Measurements from ENCODE around the gene STRA6. TPM values are rescaled to one million over a fixed set of nuclear protein-coding genes. Genes with fewer than 3 reads are reported as not detected.

Gene STRA6
- total and polyA plus RNA-seq, 2 of the 8 experiments (the other 6 are each of a cell fraction or from before 2014, with no cell fraction given): 9.3 to 14.5 TPM

DNA sequence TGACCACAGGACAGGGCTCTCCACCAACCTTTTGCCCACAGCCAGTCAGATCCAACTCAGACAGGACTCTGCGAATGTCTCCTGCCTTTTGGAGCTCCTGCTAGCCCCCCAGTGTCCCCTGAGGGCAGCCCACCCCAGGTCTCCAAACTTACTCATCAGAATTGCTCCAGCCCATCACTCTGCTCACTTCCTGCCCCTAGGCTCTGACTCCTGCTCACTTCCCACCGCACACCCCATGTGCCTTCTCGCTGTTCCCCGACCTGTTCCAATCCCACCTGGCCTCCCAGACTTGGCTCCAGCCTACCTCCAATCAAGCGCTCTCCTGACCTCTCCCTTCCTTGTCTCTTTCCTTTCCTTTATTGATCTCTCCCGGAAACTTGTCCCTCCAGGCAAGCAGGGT, 5.9 kb upstream of the STRA6 start:
- H3K9me3 ChIP-seq (ENCODE audit: insufficient read depth in 2 of 2, low read depth in 1 of 2, low read length in 1 of 2): no peaks in the 10 kb centered on the region
- H3K79me1 ChIP-seq (ENCODE audit: low read depth, low read length): no peaks in the 10 kb centered on the region
- peak overlapping the region; percentile 97; the same call in 1 of the 2 replicates for H2AK5ac ChIP-seq (ENCODE audit: low read depth, low read length)
- ChIA-PET POLR2A (ENCODE audit: partially characterized antibody) (interaction anchor here (0.5 to 5.9 kb wide), 8 partner anchors 8 to 86 kb away, joined by 3 to 38 read pairs (median 4); no protein-coding TSS in a partner anchor), CTCF (ENCODE audit: partially characterized antibody) (interaction anchor here (0.9 to 2.9 kb wide), 13 partner anchors 9 to 115 kb away, joined by 3 to 14 read pairs (median 4); partner anchors contain the start of gene ISLR2)
- no peaks in the 10 kb centered on the region for H4K20me1 ChIP-seq (replicated peaks in 1 of 2; ENCODE audit: control insufficient read depth in 1 of 2, insufficient read depth in 2 of 2, low read length in 2 of 2)
- no peak for FAIRE-seq
- no peak overlapping the region for H3K9ac ChIP-seq (replicated peaks in 1 of 4; ENCODE audit: extremely low read depth in 1 of 4, low read depth in 3 of 4, low read length in 3 of 4)
- H3K4me2 ChIP-seq (ENCODE audit: insufficient read depth in 1 of 2, low read depth in 2 of 2, low read length in 2 of 2): peak overlapping the region; percentile 24 to 40; a peak in 3 of 4 replicates
- H3K4ac ChIP-seq (replicated peaks; ENCODE audit: insufficient read length, low read depth, low read length): peak overlapping the region; percentile 72
- H3K23me2 ChIP-seq (ENCODE audit: low read depth, low read length): no peaks in the 10 kb centered on the region; the same call in 1 of the 2 replicates
- peak overlapping the region; percentile 87 for H2BK120ac ChIP-seq (replicated peaks; ENCODE audit: low read depth, low read length)
- no peak overlapping the region for H3K14ac ChIP-seq (ENCODE audit: insufficient read length)
- no peak overlapping the region for H2AFZ ChIP-seq (ENCODE audit: low read length)
- WGBS, 2 experiments (ENCODE audit: extremely low coverage in 1 of 2, insufficient coverage in 1 of 2, insufficient read length in 1 of 2, insufficient replicate concordance in 2 of 2, low coverage in 1 of 2, low lambda C conversion rate in 2 of 2, missing lambda C conversion rate in 1 of 2): 63% methylated on average over 6 of the region's 6 CpGs; no CpG with 5 or more reads in 1 of the 2 experiments
- H2BK5ac ChIP-seq (ENCODE audit: low read depth, low read length): peak overlapping the region; percentile 91; the same call in 1 of the 2 replicates
- peak overlapping the region; percentile 61 for H3K18ac ChIP-seq (ENCODE audit: extremely low read depth, low read length)
- no peaks in the 10 kb centered on the region for H3K36me3 ChIP-seq (ENCODE audit: control insufficient read depth in 2 of 4, insufficient read depth in 4 of 4, low read length in 3 of 4)
- no peak overlapping the region for H3K56ac ChIP-seq (replicated peaks; ENCODE audit: insufficient read length, low read depth, low read length)
- TF ChIP-seq SIN3A (conservative IDR thresholded peaks at IDR 0.05 in 1 of 2, IDR thresholded peaks at IDR 0.05 in 1 of 2; ENCODE audit: low read depth in 1 of 2, low read length in 2 of 2): no peak
- TF ChIP-seq, protein P1, sequence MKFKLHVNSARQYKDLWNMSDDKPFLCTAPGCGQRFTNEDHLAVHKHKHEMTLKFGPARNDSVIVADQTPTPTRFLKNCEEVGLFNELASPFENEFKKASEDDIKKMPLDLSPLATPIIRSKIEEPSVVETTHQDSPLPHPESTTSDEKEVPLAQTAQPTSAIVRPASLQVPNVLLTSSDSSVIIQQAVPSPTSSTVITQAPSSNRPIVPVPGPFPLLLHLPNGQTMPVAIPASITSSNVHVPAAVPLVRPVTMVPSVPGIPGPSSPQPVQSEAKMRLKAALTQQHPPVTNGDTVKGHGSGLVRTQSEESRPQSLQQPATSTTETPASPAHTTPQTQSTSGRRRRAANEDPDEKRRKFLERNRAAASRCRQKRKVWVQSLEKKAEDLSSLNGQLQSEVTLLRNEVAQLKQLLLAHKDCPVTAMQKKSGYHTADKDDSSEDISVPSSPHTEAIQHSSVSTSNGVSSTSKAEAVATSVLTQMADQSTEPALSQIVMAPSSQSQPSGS (IDR thresholded peaks at IDR 0.05; ENCODE audit: low read length): no peak
- TF ChIP-seq, protein P2, sequence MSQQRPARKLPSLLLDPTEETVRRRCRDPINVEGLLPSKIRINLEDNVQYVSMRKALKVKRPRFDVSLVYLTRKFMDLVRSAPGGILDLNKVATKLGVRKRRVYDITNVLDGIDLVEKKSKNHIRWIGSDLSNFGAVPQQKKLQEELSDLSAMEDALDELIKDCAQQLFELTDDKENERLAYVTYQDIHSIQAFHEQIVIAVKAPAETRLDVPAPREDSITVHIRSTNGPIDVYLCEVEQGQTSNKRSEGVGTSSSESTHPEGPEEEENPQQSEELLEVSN (IDR thresholded peaks at IDR 0.05): peak; percentile 64; the same call in 1 of the 2 replicates
- no peak for TF ChIP-seq NRF1 (IDR thresholded peaks at IDR 0.05; ENCODE audit: low read depth, low read length)
- no peak for TF ChIP-seq CEBPB (IDR thresholded peaks at IDR 0.05; ENCODE audit: low read depth, low read length)
- no peak for TF ChIP-seq GABPA (IDR thresholded peaks at IDR 0.05; ENCODE audit: borderline replicate concordance, insufficient read depth, low read length)
- no peak for TF ChIP-seq RAD21 (IDR thresholded peaks at IDR 0.05 in 1 of 2, conservative IDR thresholded peaks at IDR 0.05 in 1 of 2; ENCODE audit: low read depth in 2 of 2, low read length in 2 of 2)
- DNase-seq (ENCODE audit: low read depth in 1 of 2, low spot score in 2 of 2): no peak
- peak overlapping the region; percentile 67; the same call in 1 of the 2 replicates for H2BK15ac ChIP-seq (ENCODE audit: low read length)
- no peak overlapping the region for H3K27ac ChIP-seq (ENCODE audit: low read depth, low read length)
- H3K79me2 ChIP-seq (ENCODE audit: control insufficient read depth in 1 of 2, insufficient read depth in 2 of 2, low read length in 2 of 2): no peaks in the 10 kb centered on the region
- peak overlapping the region; percentile 96 for H4K91ac ChIP-seq (replicated peaks; ENCODE audit: insufficient read length, low read length)
- H4K8ac ChIP-seq (ENCODE audit: extremely low read depth, insufficient read depth, low read length): no peak overlapping the region; the same call in 1 of the 2 replicates
- H3K23ac ChIP-seq (ENCODE audit: insufficient read length): no peak overlapping the region
- peaks cover 0 to 11% (median 4%) of the 10 kb centered on the region in 4 experiments; a peak in 3 of 7 replicates for H3K27me3 ChIP-seq (replicated peaks in 1 of 4; ENCODE audit: control insufficient read depth in 3 of 4, extremely low read depth in 1 of 4, insufficient read depth in 3 of 4, low read length in 3 of 4)
- H2BK20ac ChIP-seq (ENCODE audit: low read length): peak overlapping the region; percentile 62; the same call in 1 of the 2 replicates
- peak overlapping the region in 1 of 4 experiments; percentile 21; a peak in 2 of 8 replicates for H3K4me3 ChIP-seq (ENCODE audit: extremely low read depth in 1 of 4, insufficient read depth in 2 of 4, low read depth in 3 of 4, low read length in 4 of 4)
- peaks cover 20 to 60% (median 43%) of the 10 kb centered on the region in 4 experiments for H3K4me1 ChIP-seq (replicated peaks in 1 of 4; ENCODE audit: control insufficient read depth in 3 of 4, insufficient read depth in 4 of 4, low read length in 3 of 4)
- peak overlapping the region; percentile 18 for H4K5ac ChIP-seq (ENCODE audit: insufficient read length, low read depth, low read length)
- peak overlapping the region; percentile 96; the same call in 1 of the 2 replicates for H2BK12ac ChIP-seq (ENCODE audit: low read depth, low read length)

Measured in H1 (cell line).